Loucy (cell line): ENCODE measurements around the gene NMT2.

ENCODE experiments used
- H2AFZ ChIP-seq: fragments of 200-600 bp; sonication (generic); 2 replicates; pipeline ENCODE4 v1.6.0; 2016; ENCODE audit warnings: antibody characterized with exemption, mild to moderate bottlenecking, low read length, moderate library complexity
- H3F3A ChIP-seq: fragments of 200-600 bp; 2 replicates; pipeline ENCODE4 v1.6.0; 2016; ENCODE audit warnings: antibody characterized with exemption, low read depth, mild to moderate bottlenecking
- H3K27me3 ChIP-seq: fragments of 200-600 bp; sonication (generic); 2 replicates; pipeline ENCODE4 v1.6.1; 2014; ENCODE audit warnings: low read length, mild to moderate bottlenecking; ENCODE audit not compliant: insufficient read depth, poor library complexity, severe bottlenecking
- H3K36me3 ChIP-seq: fragments of 200-600 bp; sonication (generic); 2 replicates; pipeline ENCODE4 v1.6.1; 2016; ENCODE audit warnings: low read length; ENCODE audit not compliant: insufficient read depth
- H3K4me1 ChIP-seq: fragments of 200-600 bp; sonication (generic); 2 replicates; pipeline ENCODE4 v1.5.1; 2014; ENCODE audit warnings: low read length, mild to moderate bottlenecking; ENCODE audit not compliant: insufficient read depth, poor library complexity, severe bottlenecking
- H3K4me2 ChIP-seq: fragments of 200-600 bp; sonication (generic); 2 replicates; pipeline ENCODE4 v1.6.0; 2014; ENCODE audit warnings: antibody characterized with exemption, low read length, low read depth, mild to moderate bottlenecking; ENCODE audit not compliant: poor library complexity, severe bottlenecking
- H3K4me3 ChIP-seq: fragments of 200-600 bp; sonication (generic); 2 replicates; pipeline ENCODE4 v1.5.1; 2014; ENCODE audit warnings: low read length, mild to moderate bottlenecking, mixed read lengths; ENCODE audit not compliant: poor library complexity, severe bottlenecking
- H3K79me2 ChIP-seq: fragments of 200-600 bp; sonication (generic); 2 replicates; pipeline ENCODE4 v1.6.1; 2014; ENCODE audit warnings: low read length; ENCODE audit not compliant: insufficient read depth
- H3K9ac ChIP-seq: fragments of 200-600 bp; sonication (generic); 2 replicates; pipeline ENCODE4 v1.6.0; 2014; ENCODE audit warnings: mild to moderate bottlenecking, low read depth, low read length, moderate library complexity; ENCODE audit not compliant: poor library complexity, severe bottlenecking
- H3K9me2 ChIP-seq: fragments of 200-600 bp; sonication (generic); replicated peaks from 2 replicates; pipeline ENCODE4 v1.6.1; 2016; ENCODE audit warnings: low read depth, low read length, mixed read lengths
- H3K9me3 ChIP-seq: fragments of 200-600 bp; sonication (generic); 2 replicates; pipeline ENCODE4 v1.6.1; 2014; ENCODE audit warnings: mild to moderate bottlenecking, antibody characterized with exemption, low read length, low read depth; ENCODE audit not compliant: insufficient read depth
- H4K20me1 ChIP-seq: fragments of 200-600 bp; sonication (generic); 2 replicates; pipeline ENCODE4 v1.6.0; 2014; ENCODE audit warnings: antibody characterized with exemption, low read length, mild to moderate bottlenecking; ENCODE audit not compliant: insufficient read depth, poor library complexity, severe bottlenecking
- CTCF ChIP-seq: fragments of 200-600 bp; sonication (generic); conservative IDR thresholded peaks from 2 replicates; pipeline ENCODE4 v1.5.1; 2014; ENCODE audit warnings: mild to moderate bottlenecking, antibody characterized with exemption, low read length
- EZH2phosphoT487 ChIP-seq: fragments of 200-600 bp; IDR thresholded peaks from 2 replicates; pipeline ENCODE4 v1.6.1; 2018; ENCODE audit warnings: antibody characterized with exemption, mild to moderate bottlenecking, moderate library complexity, borderline replicate concordance

Gene NMT2

DNA sequence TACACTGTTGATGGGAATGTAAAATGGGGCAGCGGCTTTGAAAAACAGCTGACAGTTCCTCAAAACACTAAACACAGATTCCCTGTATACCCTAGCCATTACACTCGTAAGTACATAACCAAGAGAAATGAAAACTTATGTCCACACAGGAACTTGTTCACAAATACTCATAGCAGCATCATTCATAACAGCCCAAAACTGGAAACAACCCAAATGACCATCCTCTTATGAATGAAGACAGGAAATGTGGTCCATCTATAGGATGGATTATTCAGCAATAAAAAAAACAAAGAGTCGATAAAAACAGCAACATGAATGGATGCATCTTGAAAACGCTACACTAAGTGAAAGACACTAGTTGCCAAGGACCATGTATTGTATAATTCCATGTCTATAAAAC lies 23.7 kb downstream of the NMT2 start:
- Histone ChIP-seq H3K4me3 (no peak overlapping the region), H2AFZ (no peak overlapping the region), H3K9ac (no peak overlapping the region), H3K79me2 (peaks cover 85% of the 10 kb centered on the region), H3K4me2 (no peak overlapping the region), H3K9me3 (no peaks in the 10 kb centered on the region), H4K20me1 (peaks cover 8% of the 10 kb centered on the region), H3K4me1 (peaks cover 53% of the 10 kb centered on the region), H3F3A (peaks cover 24% of the 10 kb centered on the region; the same call in 1 of the 2 replicates), H3K36me3 (0 out of 2 replicates have a peak, but pooled peaks cover 3% of the 10 kb centered on the region), H3K27me3 (no peaks in the 10 kb centered on the region), H3K9me2 (no peaks in the 10 kb centered on the region)
- TF ChIP-seq EZH2phosphoT487 (no peak), CTCF (no peak)

GRCh38 chr10:15141136-15142054 lies 27.1 kb downstream of the NMT2 start:
- Histone ChIP-seq H2AFZ (no peak overlapping the region), H3K4me1 (peaks cover 49% of the 10 kb centered on the region), H3K79me2 (peaks cover 57% of the 10 kb centered on the region), H3K9ac (peak overlapping the region; percentile 61), H3K36me3 (peaks cover 30% of the 10 kb centered on the region; the same call in 1 of the 2 replicates), H3K4me3 (peak overlapping the region; percentile 71), H3K27me3 (no peaks in the 10 kb centered on the region), H3K9me3 (no peaks in the 10 kb centered on the region), H4K20me1 (no peaks in the 10 kb centered on the region), H3K9me2 (no peaks in the 10 kb centered on the region), H3F3A (peaks cover 20% of the 10 kb centered on the region; the same call in 1 of the 2 replicates), H3K4me2 (peak overlapping the region; percentile 90)
- TF ChIP-seq CTCF (no peak), EZH2phosphoT487 (no peak)

- no peak for TF ChIP-seq EZH2phosphoT487
- TF ChIP-seq CTCF, result no peak
- H4K20me1 ChIP-seq, result no peaks in the 10 kb centered on the region
- H3K27me3 ChIP-seq, result no peaks in the 10 kb centered on the region
- H3K36me3 ChIP-seq, result peaks cover 35% of the 10 kb centered on the region; the same call in 1 of the 2 replicates
- H3K4me3 ChIP-seq, result peak overlapping the region; percentile 71
- H3K9ac ChIP-seq, result peak overlapping the region; percentile 61
- no peak overlapping the region for H2AFZ ChIP-seq
- no peaks in the 10 kb centered on the region for H3K9me2 ChIP-seq
- no peaks in the 10 kb centered on the region for H3K9me3 ChIP-seq
- peaks cover 42% of the 10 kb centered on the region for H3K4me1 ChIP-seq
- peaks cover 20% of the 10 kb centered on the region; the same call in 1 of the 2 replicates for H3F3A ChIP-seq
- peaks cover 50% of the 10 kb centered on the region for H3K79me2 ChIP-seq
- peak overlapping the region; percentile 90 for H3K4me2 ChIP-seq
These were observed 27.8 kb downstream of the NMT2 start for GRCh38 chr10:15140698-15141097.
